Measurements from ENCODE around the gene WDR88. TPM values are rescaled to one million over a fixed set of nuclear protein-coding genes. Genes with fewer than 3 reads are reported as not detected.

The WDR88 gene
- total RNA-seq, 4 donors from 2014 or later = not detected

GRCh38 chr19:33203529-33203928, 71.6 kb downstream of the WDR88 start:
- no peak for DNase-seq
- TF ChIP-seq CTCF (IDR thresholded peaks at IDR 0.05) (no peak), POLR2A (IDR thresholded peaks at IDR 0.05) (no peak)
- 72 to 75% methylated on average over 3 to 6 of the region's 6 CpGs for WGBS, 2 donors
- H3K9me3 ChIP-seq = no peaks in the 10 kb centered on the region
- intact Hi-C loops (cut with DNase I) = no loop called here
- no peaks in the 10 kb centered on the region for H3K27me3 ChIP-seq
- no peak overlapping the region for H3K27ac ChIP-seq
- H3K4me1 ChIP-seq = no peaks in the 10 kb centered on the region
- H3K4me3 ChIP-seq (replicated peaks in 1 of 3) = no peak overlapping the region
- peaks cover 7 to 9% of the 10 kb centered on the region in 2 donors for H3K36me3 ChIP-seq

GRCh38 chr19:33204136-33204973, 72.4 kb downstream of the WDR88 start:
- Histone ChIP-seq H3K36me3 (peaks cover 7 to 9% of the 10 kb centered on the region in 2 donors), H3K9me3 (no peaks in the 10 kb centered on the region), H3K27ac (no peak overlapping the region), H3K4me1 (no peaks in the 10 kb centered on the region), H3K27me3 (no peaks in the 10 kb centered on the region), H3K4me3 (replicated peaks in 1 of 3) (no peak overlapping the region)
- intact Hi-C loops (cut with DNase I) = no loop called here
- no peak for TF ChIP-seq CTCF (IDR thresholded peaks at IDR 0.05)
- no peak for TF ChIP-seq POLR2A (IDR thresholded peaks at IDR 0.05)
- no peak for DNase-seq
- 92% methylated on average over 23 to 30 of the region's 32 CpGs for WGBS, 2 donors

- H3K4me1 ChIP-seq = no peaks in the 10 kb centered on the region
- H3K4me3 ChIP-seq (replicated peaks in 1 of 3) = no peak overlapping the region
- peaks cover 7 to 9% of the 10 kb centered on the region in 2 donors for H3K36me3 ChIP-seq
- no peak for TF ChIP-seq CTCF (IDR thresholded peaks at IDR 0.05)
- no peaks in the 10 kb centered on the region for H3K9me3 ChIP-seq
- no peak for DNase-seq
- WGBS, 2 donors = 95 to 96% methylated on average over 23 to 24 of the region's 27 CpGs
- intact Hi-C loops (cut with DNase I) = no loop called here
- no peaks in the 10 kb centered on the region for H3K27me3 ChIP-seq
- H3K27ac ChIP-seq = no peak overlapping the region
These were observed 73.2 kb downstream of the WDR88 start for GRCh38 chr19:33205110-33205509.

- no peak for DNase-seq
- H3K36me3 ChIP-seq = peaks cover 7 to 9% of the 10 kb centered on the region in 2 donors
- WGBS, 2 donors = 95% methylated on average over 8 to 31 of the region's 64 CpGs
These were observed 73.8 kb downstream of the WDR88 start for GRCh38 chr19:33205531-33206260.

More at GRCh38 chr19:33205531-33206260, 73.8 kb downstream of the WDR88 start:
- no peak for TF ChIP-seq CTCF (IDR thresholded peaks at IDR 0.05)
- TF ChIP-seq POLR2A (IDR thresholded peaks at IDR 0.05) = no peak
- intact Hi-C loops (cut with DNase I) = no loop called here
- Histone ChIP-seq H3K4me3 (replicated peaks in 1 of 3) (no peak overlapping the region), H3K4me1 (no peaks in the 10 kb centered on the region), H3K9me3 (no peaks in the 10 kb centered on the region), H3K27ac (no peak overlapping the region), H3K27me3 (no peaks in the 10 kb centered on the region)
